HG02943 (cell line): Measurements from ENCODE around the gene RPUSD1.
A peak's percentile ranks its signal among the peaks of the same experiment; 100 is the strongest.
"Not testable (repeated sequence)": the region's sequence is repeated elsewhere in the genome, so short reads cannot be mapped to it uniquely, and the experiment has no call there.

ENCODE experiments used
- ATAC-seq: cut with Tn5 transposase; IDR thresholded peaks from one replicate; pipeline ENCODE4 v1.9.1; 2021; ENCODE audit warnings: mild to moderate bottlenecking, low read depth, moderate library complexity; ENCODE audit not compliant: unreplicated experiment

The RPUSD1 gene, protein sequence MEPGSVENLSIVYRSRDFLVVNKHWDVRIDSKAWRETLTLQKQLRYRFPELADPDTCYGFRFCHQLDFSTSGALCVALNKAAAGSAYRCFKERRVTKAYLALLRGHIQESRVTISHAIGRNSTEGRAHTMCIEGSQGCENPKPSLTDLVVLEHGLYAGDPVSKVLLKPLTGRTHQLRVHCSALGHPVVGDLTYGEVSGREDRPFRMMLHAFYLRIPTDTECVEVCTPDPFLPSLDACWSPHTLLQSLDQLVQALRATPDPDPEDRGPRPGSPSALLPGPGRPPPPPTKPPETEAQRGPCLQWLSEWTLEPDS

DNA sequence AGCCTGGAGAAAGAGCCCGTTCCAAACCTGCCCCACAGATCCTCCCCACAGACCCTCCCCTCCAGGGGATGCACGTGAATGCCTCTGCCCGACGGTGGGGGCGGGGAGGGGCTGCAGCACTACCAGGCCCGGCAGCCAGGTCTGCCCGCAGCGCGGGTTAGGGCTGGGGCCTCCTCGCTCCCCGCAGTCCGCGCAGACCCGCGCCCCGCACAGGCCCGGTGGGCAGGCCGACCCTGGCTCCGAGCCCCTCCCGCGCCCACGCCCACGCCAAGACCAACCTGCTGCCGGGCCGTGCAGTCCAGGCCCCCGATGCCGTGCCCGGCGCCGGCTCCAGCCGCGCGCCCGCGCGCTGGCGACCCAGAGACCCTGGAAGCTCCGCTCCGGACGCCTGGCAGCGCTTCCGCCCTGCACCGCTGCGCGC lies at the start of gene RPUSD1:
Gene RPUSD1 (minus strand): TSS at position 404 of the 421 bp plus-strand sequence. CDS start 644 bp downstream, outside the sequence.
- ATAC-seq, result peak; percentile 27

DNA sequence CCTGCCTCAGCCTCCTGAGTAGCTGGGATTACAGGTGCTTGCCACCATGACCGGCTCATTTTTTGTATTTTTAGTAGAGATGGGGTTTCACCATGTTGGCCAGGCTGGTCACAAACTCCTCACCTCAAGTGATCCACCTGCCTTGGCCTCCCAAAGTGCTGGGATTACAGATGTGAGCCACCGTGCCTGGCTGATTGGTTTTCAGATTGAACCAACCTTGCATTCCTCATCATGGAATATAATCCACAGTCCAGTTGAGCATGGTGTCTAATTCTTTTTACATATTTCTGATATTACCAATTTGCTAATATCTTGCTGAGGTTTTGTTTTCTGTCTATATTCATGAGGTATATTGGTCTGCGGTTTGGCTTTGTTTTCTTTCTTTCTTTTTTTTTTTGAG lies 48.6 kb upstream of the RPUSD1 start:
- ATAC-seq, result not testable (repeated sequence)

DNA sequence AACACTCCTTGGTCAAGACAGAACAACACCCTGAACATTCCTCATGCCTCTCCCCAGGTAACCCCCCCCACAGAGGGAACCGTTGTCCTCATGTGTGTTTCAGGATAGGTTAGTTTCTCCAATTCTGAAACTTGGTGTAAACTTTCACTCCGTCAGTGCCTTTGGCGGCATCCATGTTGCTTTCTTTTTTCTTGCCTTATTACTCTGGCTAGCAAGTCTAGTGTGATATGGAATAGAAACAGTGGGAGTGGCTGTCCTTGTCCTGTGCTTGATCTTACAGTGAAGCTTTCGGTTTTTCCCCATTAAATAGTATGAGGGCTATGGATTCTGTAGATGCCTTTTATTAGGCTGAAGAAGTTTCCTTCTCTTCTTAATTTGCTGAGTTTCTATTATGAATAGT lies 48.0 kb upstream of the RPUSD1 start:
- ATAC-seq, result no peak

DNA sequence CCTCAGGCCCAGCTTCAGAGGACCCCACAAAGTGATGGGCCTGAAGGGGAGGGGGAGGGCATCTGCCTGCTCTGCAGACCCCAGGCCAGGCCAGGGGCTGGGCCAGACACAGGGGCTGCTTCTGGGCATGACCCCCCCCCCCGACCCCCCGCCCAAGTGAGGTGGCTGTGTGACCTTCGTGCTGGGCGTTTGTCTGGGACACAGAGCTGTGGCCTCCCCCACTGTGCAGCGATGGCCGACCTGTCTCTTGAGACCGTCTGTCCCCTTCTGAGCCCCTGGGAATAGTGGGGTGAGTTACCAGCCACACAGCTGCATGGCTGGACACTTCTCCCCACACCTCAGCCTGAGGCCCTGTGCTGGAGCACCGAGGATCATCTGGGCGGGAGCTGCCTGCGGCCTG lies 47.2 kb upstream of the RPUSD1 start:
- no peak for ATAC-seq

DNA sequence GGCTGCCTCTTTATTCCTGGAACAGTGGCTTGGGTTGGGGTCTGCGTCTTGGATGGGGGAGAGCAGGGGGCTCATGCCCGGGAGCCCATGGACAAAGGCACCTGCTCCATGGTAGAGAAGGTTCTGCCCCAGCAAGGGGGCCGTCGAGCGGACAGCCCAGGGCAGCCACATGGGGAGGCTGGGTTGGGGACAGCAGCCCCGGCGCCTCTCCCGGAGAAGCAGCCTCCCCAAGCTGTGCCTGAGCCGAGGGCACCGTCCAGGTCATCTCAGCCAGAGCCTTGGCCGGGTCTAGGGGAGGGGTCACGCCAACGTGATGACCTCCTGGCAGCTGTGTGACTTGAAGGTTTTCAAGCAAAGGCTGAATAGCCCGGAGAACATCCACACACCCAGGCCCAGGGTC lies 45.2 kb upstream of the RPUSD1 start:
- no peak for ATAC-seq

DNA sequence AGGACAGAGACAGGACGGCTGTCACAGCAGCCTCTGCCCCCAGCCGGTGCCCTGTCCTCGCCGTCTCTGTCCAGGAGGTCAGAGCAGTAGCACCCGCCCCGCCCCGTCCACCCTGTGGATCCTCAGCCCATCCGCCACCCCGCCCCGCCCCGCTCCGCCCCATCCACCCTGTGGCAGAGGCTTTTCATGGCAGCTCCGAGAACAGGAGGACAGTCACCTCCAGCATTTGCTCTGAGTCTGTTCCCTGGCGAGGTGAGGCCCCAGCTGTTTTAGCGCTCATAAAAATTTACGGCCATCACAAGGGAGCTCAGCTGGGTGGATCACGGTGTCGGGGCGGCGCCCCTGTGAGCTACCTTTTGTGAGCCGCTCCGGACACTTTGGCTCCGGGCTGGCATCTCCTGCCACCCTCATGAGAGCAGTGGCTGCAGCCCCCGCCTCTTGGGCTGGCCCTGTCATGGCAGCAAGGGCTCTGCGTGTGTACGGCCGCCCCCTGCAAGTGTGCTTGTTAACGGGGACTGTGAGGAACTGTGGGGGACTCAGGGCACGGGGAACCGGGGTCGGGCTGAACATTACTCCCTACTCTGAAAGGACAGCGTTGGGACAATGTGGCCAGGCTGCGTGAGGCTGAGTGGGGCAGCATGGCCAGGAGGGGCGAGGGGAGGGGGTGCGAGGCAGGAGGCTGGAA lies 44.6 kb upstream of the RPUSD1 start:
- ATAC-seq, result no peak

DNA sequence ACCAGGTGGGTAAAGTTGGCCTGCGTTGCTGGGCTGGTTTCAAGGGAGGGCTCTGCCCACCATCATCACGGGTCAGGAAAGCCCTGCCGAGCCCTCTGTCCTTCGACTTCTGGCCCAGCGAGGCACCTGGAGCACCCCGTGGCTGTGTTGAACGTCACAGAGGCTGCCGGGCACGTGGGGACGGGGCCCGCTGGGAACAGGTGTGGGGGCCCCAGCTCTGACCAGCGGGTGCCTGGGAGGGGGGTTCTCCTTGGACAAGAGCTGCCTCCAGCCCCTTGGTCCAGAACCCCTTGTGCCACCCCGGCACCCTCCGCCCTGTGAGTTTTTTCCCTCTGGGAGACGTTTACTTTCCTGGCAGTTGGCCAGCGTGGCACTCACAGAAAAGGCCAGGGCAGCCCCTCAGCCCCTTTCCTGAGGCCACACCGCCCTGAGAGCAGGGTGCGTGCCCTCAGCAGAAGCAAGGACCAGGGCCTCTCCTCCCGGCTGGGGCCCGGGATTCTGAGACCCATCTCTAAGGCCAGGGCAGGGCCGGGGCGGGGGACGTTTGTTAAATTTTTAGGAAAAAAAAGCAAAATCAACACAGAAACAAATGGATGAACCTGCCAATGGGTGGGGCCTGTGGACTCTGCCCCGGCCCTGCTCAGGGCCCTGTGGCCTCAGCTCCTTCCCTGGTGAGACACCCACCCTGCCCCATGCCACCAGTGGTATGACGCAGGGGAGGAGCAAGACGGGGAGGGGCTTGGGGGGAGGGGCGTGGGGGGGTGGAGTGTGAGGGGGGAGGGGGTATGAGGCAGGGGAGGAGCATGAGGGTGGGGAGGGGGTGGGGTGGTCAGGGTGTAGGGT lies 43.6 kb upstream of the RPUSD1 start:
- no peak for ATAC-seq

DNA sequence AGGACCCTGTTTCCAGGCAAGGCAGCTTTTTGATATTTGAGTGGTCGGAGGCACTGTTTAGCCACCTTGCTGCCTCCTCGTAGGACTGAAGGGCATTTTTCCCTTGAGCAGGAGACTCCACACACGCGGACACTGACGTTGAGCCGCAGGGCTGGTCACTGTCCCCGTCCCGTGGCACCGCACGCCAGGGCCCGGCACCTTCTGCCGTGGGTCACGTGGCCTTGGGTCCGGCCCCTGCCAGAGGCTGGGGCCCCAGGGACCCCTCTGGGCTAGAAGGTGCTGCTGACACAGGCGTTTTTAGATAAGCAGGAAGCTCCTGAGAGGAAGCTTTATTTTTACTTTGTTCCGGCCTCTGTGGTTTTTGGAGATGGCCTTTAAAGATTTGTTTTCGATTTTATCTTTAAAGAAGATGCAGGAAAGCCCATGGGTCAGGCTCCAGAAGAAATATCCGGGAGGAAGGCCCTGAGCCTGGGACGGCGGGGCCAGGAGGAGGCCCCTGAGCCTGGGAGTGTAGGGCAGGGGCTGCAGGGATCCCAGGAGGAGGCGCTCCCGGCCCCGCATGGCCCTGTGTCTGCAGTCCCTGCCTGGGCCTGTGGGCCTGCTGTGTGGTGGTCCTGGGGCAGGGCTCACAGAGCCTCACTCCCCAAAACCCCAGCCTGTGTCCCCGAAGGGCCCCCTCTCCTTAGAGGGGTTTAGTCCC lies 42.8 kb upstream of the RPUSD1 start:
- no peak for ATAC-seq

DNA sequence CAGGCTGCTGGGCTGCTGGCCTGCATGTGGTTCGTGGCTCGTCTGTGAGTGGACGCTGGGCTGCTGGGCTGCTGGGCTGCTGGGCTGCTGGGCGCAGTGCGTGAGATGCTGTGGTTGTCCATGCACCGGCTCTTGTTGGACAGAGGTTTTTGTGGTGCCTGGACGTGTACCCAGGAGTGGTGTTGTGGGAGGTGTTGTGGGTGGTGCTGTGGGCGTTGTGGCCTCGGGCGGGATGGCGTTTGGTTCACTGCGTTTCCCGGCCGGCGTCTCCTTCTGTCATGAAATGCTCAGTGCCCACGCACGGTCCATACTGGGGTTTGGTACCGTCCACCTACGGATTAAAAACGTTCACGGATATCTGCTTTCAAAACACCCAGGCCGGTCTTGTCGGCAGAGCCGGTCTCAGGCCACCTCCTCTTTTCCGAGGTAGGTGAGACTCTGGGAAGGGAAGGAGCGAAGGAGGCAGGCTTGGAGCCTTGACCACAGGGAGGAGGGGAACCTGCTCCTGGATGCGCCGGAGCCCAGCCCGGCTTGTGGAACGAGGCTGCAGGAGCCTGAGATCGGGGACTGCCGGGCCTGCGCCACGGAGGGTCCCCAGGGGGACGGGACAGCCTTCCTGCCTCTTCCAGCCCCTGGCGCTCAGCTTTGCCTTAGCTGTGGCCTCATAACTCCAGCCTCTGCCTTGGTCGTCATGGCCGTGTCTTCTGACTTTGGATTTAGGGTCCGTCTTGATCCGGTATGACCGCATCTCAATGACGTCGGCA lies 42.1 kb upstream of the RPUSD1 start:
- ATAC-seq, result no peak

DNA sequence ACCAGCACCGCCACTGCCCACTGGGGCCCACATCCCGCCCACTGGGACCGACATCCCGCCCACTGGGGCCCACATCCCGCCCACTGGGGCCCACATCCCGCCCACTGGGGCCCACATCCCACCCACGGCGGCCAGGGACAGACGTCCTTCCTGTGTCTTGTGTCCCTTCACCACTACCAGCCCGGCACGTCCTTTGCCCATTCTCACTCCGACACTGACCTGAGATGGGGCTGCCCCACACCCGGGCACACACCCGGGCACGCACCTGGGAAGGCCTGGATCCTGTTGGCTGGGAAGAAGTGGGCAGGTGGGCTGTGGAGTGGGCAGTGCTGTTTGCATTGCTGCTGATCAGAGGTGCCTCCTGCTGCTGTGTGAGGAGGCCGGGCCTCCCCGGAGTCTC lies 40.7 kb upstream of the RPUSD1 start:
- ATAC-seq, result no peak

DNA sequence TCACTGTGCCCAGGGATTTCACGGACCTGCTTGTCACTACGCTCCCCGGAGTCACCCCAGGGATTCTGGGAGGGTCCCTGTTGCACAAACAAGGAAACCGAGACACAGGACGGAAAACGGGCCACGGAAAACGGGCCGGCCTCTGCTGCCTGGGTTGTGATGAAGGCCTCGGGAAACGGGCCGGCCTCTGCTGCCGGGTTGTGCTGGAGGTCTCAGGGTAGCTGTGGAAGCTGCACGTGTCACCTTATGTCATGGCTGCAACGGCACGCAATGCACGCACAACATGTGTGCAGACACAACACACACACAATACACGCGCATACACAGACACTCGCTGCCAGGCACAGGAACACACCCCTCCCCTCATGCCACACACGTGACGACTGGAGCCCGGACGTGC lies 39.3 kb upstream of the RPUSD1 start:
- ATAC-seq, result no peak

DNA sequence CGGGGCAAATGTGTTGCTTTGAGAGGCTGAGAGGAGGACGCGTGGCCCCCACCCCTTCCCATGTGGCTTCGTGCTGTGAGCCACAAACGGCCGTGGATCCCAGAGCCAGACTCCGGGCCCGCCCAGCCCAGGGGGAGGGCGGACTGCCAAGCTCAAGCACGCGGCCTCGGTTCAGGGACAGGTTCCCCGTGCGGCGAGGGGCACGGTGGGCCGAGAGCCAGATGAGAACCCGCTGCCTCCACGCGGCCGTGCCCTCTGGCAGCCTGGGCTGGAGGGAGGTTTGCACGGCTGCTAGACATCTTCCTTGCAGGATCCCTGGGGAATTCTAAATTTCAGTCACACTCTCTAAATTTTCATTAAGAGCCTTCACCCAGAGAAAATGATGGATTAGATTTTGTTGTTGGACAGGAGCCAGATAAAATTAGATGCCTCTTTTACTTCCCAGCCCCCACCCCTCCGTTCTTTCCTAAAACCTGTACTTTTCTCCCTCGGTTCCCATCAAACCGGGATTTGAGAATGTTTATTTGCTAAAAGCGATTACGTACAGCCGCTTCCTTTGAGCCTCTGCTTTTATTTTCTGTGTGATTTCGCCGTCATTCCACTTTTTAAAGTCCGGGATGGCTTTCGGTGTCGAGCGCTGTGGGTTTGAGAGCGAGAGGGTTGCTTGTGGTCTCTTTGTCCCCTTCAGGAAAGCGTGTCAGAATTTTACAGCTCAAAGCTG lies 37.3 kb upstream of the RPUSD1 start:
- no peak for ATAC-seq

DNA sequence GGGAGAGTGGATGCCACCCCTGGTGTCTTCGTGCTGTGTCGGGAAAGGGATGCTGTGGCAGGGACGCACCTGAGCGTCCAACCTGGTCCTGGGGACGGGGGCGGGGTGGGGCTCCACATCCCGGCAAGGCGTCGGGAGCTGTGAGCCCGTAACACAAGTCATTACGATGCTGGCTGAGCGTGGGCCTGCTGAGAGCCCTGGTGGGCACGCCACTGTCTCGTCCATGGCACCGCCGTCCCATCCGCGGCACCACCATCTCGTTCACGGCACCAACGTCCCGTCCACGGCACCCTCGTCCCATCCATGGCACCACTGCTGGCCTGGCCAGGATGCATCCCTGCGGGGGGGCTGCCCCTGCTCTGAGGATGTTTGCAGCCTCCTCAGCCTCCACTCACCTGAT lies 36.4 kb upstream of the RPUSD1 start:
- ATAC-seq, result no peak

DNA sequence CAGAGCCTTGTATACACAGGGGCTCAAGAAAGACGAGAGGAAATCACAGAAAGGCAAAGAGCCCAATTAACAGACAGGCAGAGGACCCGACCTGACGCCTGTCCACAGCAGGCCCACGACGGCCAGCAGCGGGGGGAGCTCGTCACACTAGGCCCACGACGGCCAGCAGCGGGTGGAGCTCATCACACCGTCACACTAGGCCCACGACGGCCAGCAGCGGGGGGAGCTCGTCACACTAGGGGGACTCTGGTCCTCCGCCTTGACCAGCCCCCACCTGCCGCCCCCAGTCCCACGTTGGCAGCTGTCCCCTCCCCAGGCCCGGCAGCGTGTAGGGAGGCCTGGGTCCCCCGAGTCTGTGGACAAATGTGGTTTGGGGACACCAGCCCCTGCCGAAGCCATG lies 36.0 kb upstream of the RPUSD1 start:
- ATAC-seq, result no peak

DNA sequence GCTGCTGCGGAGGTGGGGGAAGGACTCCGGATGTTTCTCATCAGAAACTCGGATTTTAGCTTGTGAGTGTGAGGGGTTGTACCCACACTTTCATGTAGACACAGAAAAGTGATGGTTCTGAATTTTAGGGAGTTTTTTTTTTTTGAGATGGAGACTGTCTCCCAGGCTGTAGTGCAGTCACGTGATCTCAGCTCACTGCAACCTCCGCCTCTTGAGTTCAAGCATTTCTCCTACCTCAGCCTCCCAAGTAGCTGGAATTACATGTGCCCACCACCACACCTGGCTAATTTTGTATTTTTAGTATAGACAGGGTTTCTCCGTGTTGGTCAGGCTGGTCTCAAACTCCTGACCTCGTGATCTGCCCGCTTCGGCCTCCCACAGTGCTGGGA lies 34.7 kb upstream of the RPUSD1 start:
- no peak for ATAC-seq

DNA sequence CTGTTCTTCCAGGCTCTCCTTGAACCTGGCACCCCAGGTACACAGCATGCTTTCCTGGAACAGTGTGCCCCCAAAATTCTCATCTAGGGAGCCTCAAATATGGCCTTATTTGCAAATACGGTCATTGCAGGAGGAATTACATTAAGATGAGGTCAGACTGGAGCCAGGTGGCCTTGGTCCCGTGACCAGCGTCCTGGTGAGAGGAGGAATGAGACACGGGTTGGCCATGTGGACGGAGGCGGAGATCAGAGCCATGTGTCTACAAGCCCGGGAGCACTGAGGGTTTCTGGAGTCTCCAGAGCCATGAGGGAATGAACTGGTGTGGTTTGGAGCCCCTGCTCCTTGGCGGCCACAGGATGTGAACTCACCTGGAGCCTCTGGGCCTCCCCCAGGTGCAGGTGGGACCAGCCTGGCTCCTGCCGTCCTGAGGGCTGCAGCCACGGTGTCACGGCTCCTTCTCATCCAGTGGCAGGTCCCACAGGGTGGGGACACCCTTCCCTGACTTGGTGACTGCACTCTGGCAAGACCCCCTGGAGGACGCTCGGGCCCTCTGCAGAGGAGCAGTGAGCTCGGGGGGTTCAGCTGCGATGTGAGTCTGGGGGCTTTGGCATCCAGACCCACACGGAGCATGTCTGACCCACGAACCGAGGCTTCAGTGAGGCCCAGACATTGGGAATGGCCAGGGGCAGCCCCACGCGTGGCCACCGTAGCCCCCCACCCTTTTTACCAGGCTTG lies 34.2 kb upstream of the RPUSD1 start:
- no peak for ATAC-seq

DNA sequence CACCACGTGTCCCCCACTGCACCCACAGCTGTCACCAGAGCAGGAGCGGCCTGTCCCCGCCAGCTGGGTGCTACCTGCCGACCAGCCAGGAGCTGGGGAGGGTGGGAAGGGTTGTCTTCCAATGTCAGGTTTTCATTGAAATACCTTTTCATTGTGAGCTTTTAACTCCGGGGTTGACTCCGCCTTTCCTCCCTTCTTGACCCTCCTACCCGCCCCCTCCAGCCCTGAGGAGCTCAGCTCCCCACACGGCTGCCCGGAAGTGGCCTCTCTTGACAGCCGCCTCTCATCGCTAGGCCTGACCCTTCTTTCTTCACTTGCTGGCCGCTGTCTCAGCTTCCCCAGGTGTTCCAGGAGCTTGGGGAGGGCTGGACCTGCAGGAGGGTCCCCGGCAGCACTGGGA lies 33.6 kb upstream of the RPUSD1 start:
- no peak for ATAC-seq

DNA sequence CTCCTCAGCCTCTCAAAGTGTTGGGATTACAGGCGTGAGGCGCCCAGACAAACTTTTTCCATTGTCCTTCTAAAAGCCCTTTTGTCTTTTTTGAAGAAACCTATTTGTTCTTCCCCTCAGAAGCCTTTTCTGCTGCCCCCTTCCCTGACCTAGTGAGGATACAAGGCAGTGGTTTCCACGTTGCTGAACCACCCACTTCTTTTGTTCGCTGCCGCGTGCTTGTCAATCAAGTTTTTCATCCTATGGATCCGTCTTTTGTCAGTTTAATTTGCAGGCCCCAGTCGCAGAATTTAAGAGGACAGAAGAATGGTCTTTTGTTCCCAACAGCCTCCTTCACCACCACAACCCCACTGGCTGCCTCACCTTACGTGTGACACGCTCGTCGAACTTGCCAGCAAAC lies 32.6 kb upstream of the RPUSD1 start:
- no peak for ATAC-seq

DNA sequence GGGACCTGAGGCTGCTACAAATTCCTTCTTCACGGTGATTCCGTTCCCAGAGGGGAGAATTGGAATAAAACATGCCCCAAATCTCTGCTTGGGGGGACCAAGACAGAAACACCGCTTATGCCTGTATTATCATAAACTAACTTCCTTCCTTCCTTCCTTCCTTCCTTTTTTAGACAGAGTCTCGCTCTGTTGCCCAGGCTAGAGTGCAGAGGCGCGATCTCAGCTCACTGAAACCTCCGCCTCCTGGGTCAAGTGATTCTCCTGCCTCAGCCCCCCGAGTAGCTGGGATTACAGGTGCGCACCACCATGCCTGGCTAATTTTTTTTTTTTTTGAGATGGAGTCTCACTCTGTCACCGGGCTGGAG lies 31.8 kb upstream of the RPUSD1 start:
- not testable (repeated sequence) for ATAC-seq
